Measurements from ENCODE around the gene CDH3. TPM values are rescaled to one million over a fixed set of nuclear protein-coding genes. Genes with fewer than 3 reads are reported as not detected.

The CDH3 gene
- total and polyA plus RNA-seq, 2 of the 8 experiments (the other 6 are each of a cell fraction or from before 2014, with no cell fraction given): 146 to 171 TPM

GRCh38 chr16:68636818-68637217 lies 8.3 kb upstream of the CDH3 start (continued):
- TF ChIP-seq, protein P1, sequence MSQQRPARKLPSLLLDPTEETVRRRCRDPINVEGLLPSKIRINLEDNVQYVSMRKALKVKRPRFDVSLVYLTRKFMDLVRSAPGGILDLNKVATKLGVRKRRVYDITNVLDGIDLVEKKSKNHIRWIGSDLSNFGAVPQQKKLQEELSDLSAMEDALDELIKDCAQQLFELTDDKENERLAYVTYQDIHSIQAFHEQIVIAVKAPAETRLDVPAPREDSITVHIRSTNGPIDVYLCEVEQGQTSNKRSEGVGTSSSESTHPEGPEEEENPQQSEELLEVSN (IDR thresholded peaks at IDR 0.05): no peak
- TF ChIP-seq, protein P2, sequence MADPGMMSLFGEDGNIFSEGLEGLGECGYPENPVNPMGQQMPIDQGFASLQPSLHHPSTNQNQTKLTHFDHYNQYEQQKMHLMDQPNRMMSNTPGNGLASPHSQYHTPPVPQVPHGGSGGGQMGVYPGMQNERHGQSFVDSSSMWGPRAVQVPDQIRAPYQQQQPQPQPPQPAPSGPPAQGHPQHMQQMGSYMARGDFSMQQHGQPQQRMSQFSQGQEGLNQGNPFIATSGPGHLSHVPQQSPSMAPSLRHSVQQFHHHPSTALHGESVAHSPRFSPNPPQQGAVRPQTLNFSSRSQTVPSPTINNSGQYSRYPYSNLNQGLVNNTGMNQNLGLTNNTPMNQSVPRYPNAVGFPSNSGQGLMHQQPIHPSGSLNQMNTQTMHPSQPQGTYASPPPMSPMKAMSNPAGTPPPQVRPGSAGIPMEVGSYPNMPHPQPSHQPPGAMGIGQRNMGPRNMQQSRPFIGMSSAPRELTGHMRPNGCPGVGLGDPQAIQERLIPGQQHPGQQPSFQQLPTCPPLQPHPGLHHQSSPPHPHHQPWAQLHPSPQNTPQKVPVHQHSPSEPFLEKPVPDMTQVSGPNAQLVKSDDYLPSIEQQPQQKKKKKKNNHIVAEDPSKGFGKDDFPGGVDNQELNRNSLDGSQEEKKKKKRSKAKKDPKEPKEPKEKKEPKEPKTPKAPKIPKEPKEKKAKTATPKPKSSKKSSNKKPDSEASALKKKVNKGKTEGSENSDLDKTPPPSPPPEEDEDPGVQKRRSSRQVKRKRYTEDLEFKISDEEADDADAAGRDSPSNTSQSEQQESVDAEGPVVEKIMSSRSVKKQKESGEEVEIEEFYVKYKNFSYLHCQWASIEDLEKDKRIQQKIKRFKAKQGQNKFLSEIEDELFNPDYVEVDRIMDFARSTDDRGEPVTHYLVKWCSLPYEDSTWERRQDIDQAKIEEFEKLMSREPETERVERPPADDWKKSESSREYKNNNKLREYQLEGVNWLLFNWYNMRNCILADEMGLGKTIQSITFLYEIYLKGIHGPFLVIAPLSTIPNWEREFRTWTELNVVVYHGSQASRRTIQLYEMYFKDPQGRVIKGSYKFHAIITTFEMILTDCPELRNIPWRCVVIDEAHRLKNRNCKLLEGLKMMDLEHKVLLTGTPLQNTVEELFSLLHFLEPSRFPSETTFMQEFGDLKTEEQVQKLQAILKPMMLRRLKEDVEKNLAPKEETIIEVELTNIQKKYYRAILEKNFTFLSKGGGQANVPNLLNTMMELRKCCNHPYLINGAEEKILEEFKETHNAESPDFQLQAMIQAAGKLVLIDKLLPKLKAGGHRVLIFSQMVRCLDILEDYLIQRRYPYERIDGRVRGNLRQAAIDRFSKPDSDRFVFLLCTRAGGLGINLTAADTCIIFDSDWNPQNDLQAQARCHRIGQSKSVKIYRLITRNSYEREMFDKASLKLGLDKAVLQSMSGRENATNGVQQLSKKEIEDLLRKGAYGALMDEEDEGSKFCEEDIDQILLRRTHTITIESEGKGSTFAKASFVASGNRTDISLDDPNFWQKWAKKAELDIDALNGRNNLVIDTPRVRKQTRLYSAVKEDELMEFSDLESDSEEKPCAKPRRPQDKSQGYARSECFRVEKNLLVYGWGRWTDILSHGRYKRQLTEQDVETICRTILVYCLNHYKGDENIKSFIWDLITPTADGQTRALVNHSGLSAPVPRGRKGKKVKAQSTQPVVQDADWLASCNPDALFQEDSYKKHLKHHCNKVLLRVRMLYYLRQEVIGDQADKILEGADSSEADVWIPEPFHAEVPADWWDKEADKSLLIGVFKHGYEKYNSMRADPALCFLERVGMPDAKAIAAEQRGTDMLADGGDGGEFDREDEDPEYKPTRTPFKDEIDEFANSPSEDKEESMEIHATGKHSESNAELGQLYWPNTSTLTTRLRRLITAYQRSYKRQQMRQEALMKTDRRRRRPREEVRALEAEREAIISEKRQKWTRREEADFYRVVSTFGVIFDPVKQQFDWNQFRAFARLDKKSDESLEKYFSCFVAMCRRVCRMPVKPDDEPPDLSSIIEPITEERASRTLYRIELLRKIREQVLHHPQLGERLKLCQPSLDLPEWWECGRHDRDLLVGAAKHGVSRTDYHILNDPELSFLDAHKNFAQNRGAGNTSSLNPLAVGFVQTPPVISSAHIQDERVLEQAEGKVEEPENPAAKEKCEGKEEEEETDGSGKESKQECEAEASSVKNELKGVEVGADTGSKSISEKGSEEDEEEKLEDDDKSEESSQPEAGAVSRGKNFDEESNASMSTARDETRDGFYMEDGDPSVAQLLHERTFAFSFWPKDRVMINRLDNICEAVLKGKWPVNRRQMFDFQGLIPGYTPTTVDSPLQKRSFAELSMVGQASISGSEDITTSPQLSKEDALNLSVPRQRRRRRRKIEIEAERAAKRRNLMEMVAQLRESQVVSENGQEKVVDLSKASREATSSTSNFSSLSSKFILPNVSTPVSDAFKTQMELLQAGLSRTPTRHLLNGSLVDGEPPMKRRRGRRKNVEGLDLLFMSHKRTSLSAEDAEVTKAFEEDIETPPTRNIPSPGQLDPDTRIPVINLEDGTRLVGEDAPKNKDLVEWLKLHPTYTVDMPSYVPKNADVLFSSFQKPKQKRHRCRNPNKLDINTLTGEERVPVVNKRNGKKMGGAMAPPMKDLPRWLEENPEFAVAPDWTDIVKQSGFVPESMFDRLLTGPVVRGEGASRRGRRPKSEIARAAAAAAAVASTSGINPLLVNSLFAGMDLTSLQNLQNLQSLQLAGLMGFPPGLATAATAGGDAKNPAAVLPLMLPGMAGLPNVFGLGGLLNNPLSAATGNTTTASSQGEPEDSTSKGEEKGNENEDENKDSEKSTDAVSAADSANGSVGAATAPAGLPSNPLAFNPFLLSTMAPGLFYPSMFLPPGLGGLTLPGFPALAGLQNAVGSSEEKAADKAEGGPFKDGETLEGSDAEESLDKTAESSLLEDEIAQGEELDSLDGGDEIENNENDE (IDR thresholded peaks at IDR 0.05; ENCODE audit: insufficient replicate concordance, low read length): no peak
- TF ChIP-seq RAD21 (IDR thresholded peaks at IDR 0.05 in 1 of 2, conservative IDR thresholded peaks at IDR 0.05 in 1 of 2; ENCODE audit: low read depth in 2 of 2, low read length in 2 of 2): no peak
